ENCODE measurements around the gene COL11A1. TPM values are rescaled to one million over a fixed set of nuclear protein-coding genes. Genes with fewer than 3 reads are reported as not detected.
A peak's percentile ranks its signal among the peaks of the same experiment; 100 is the strongest.

COL11A1 gene
- total RNA-seq, 1 donor from 2014 or later, result 0.38 TPM

DNA sequence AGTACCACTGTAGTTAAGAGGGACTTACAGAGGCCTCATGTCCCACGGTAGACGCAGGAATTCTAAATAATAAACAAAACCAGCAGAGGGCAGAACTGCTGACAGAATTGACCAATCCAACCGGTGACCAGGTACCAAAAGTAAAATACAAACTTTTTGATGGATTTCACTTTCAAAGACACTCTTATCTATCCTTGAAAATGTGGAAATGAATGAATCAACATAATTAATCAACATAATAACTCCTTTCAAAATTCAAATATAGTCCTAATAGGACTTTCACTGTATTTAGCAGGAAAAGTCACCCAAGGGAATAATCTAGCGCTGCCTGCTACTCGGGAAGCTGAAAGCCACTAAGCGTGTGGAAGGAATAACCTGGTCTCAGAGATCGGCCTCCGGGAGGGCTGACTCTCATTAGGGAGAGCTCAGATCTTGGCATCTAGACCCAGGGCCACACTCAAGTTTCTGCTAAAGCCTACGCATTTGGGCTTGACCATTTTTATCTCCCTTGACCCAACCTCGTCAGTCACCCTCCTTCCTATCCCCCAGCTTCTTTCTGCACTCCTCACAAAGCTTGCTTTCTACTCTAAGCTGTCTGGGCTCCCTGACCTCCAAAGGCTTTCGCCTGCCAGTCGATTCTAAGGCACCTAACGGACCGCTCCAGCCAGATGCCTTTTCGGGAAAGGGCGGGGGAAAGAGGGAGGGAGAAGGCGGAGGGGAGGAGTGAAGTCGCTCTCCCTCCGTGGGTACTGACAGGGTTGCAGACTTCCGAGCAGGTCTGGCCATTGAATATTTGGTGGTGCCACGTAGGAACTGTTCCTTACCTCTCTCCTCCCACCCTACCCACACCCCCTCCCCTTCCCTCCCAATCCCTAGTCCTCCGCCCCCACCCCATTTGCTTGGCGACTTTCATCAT lies 1.6 kb downstream of the COL11A1 start:
- H3K27me3 ChIP-seq (ENCODE audit: control insufficient read depth, insufficient read depth, low read length), result no peaks in the 10 kb centered on the region
- DNase-seq (ENCODE audit: low read depth), result no peak
- H3K36me3 ChIP-seq (ENCODE audit: control insufficient read depth, insufficient read depth, low read length), result no peaks in the 10 kb centered on the region
- peak overlapping the region; percentile 37 for H3K4me3 ChIP-seq (ENCODE audit: low read depth, low read length)
- TF ChIP-seq, protein P1, sequence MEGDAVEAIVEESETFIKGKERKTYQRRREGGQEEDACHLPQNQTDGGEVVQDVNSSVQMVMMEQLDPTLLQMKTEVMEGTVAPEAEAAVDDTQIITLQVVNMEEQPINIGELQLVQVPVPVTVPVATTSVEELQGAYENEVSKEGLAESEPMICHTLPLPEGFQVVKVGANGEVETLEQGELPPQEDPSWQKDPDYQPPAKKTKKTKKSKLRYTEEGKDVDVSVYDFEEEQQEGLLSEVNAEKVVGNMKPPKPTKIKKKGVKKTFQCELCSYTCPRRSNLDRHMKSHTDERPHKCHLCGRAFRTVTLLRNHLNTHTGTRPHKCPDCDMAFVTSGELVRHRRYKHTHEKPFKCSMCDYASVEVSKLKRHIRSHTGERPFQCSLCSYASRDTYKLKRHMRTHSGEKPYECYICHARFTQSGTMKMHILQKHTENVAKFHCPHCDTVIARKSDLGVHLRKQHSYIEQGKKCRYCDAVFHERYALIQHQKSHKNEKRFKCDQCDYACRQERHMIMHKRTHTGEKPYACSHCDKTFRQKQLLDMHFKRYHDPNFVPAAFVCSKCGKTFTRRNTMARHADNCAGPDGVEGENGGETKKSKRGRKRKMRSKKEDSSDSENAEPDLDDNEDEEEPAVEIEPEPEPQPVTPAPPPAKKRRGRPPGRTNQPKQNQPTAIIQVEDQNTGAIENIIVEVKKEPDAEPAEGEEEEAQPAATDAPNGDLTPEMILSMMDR (IDR thresholded peaks at IDR 0.05; ENCODE audit: insufficient read depth, low read length, poor library complexity, severe bottlenecking), result peak; percentile 55

DNA sequence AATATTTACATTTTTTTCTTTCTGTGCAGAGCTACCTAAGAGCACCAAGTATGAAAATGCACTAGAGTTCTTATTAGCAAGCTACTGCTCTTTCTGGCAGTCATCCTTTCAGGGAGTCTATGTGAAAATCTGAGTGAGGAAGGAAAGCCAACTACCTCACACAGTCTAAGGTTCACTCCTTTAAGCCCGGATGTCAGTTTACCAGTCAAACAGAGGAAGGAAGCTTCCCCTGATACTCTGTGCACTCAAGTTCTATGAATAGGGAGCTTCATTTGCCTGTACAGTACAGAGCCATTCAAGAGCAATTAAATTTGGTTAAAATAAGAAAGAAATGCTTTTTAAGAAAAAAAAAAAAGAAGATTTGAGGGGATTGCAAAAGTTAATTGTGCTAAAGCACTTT lies 6.9 kb downstream of the COL11A1 start:
- H3K27me3 ChIP-seq (ENCODE audit: control insufficient read depth, insufficient read depth, low read length), result no peaks in the 10 kb centered on the region
- H3K36me3 ChIP-seq (ENCODE audit: control insufficient read depth, insufficient read depth, low read length), result no peaks in the 10 kb centered on the region
- no peak for DNase-seq (ENCODE audit: low read depth)
- no peak overlapping the region for H3K4me3 ChIP-seq (ENCODE audit: low read depth, low read length)
- TF ChIP-seq, protein P1 (IDR thresholded peaks at IDR 0.05; ENCODE audit: insufficient read depth, low read length, poor library complexity, severe bottlenecking), result no peak

DNA sequence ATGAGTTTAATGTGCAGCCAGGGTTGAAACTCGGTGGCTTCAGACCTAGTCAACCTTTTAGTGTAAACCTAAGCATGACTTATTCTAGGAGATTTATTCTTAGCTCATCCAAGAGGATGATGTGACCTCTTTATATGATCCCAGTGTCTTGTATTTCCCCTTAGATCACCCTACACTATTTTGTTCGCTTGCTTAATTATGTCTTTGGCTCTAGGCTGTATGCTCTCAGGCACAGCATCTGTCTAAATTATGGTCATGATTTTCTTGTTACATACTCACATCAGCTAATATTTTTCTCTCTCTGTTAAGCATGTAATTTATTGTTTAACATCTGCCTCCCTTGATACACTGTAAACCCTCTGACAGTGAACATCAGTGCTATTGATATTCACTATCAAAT lies 19.1 kb downstream of the COL11A1 start:
- DNase-seq (ENCODE audit: low read depth), result no peak
- TF ChIP-seq, protein P1 (IDR thresholded peaks at IDR 0.05; ENCODE audit: insufficient read depth, low read length, poor library complexity, severe bottlenecking), result no peak
- no peak overlapping the region for H3K4me3 ChIP-seq (ENCODE audit: low read depth, low read length)
- no peaks in the 10 kb centered on the region for H3K36me3 ChIP-seq (ENCODE audit: control insufficient read depth, insufficient read depth, low read length)
- H3K27me3 ChIP-seq (ENCODE audit: control insufficient read depth, insufficient read depth, low read length), result no peaks in the 10 kb centered on the region

DNA sequence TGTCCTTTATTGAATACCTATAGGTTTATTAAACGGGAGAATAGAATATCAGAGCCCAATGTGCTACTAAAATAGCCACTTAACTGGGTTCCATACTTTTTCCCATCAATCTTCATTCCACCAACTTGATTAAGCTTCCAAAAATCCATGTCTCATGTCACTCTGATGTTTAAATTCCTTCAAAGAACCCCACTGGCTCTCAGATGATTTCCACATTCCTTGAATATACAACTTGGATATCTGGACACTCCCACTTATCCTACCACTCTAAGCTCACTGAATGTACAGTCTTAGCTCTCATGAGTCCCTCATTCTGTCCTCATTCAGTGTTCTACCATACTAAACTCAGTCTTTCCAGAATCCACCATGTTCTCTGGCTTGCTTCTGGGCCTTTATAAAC lies 21.1 kb downstream of the COL11A1 start:
- TF ChIP-seq, protein P1 (IDR thresholded peaks at IDR 0.05; ENCODE audit: insufficient read depth, low read length, poor library complexity, severe bottlenecking), result no peak
- Histone ChIP-seq H3K27me3 (ENCODE audit: control insufficient read depth, insufficient read depth, low read length) (no peaks in the 10 kb centered on the region), H3K4me3 (ENCODE audit: low read depth, low read length) (no peak overlapping the region), H3K36me3 (ENCODE audit: control insufficient read depth, insufficient read depth, low read length) (no peaks in the 10 kb centered on the region)
- no peak for DNase-seq (ENCODE audit: low read depth)

DNA sequence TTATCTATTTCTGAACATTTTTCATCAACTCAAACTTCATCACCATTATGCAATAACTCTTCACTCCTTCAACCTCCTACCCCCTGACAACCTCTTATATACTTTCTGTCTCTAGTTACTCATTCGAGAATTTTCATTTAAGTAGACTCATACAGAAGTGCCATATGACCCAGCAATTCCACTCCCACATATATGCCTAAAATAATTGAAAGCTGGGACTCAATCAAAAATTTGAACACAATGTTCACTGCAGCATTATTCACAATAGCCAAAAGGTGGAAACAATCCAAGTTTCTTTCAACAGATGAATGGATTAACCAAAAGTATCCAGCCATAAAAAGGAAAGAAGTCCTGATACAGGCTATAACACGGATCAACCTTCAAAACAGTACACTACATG lies 24.1 kb downstream of the COL11A1 start:
- Histone ChIP-seq H3K4me3 (ENCODE audit: low read depth, low read length) (no peak overlapping the region), H3K27me3 (ENCODE audit: control insufficient read depth, insufficient read depth, low read length) (no peaks in the 10 kb centered on the region), H3K36me3 (ENCODE audit: control insufficient read depth, insufficient read depth, low read length) (no peaks in the 10 kb centered on the region)
- no peak for DNase-seq (ENCODE audit: low read depth)
- TF ChIP-seq, protein P1 (IDR thresholded peaks at IDR 0.05; ENCODE audit: insufficient read depth, low read length, poor library complexity, severe bottlenecking), result no peak

Measured in kidney epithelial cell (primary cell).